ENCODE measurements around the gene SCMH1. TPM values are rescaled to one million over a fixed set of nuclear protein-coding genes. Genes with fewer than 3 reads are reported as not detected.

The SCMH1 gene
- total RNA-seq, 1 experiment from 2014 or later = 28.0 TPM

GRCh38 chr1:41013024-41013423, 229.1 kb downstream of the SCMH1 start:
- ATAC-seq = no peak
- no peaks in the 10 kb centered on the region for H3K9me2 ChIP-seq (ENCODE audit: insufficient read depth)
- H3K36me3 ChIP-seq (ENCODE audit: control insufficient read depth in 1 of 2, insufficient read depth in 2 of 2, low read length in 2 of 2) = peaks cover 47 to 69% of the 10 kb centered on the region in 2 experiments
- ChIA-PET POLR2A (interaction anchor here (1.2 kb wide), 1 partner anchor 33 kb away, joined by 3 read pairs; the partner anchor contains the start of gene CTPS1), CTCF (no interaction called here), RAD21 (ENCODE audit: low non-redundant PET in 1 of 2, low total read pairs in 2 of 2, uncharacterized antibody in 2 of 2, unreplicated experiment in 2 of 2) (no interaction called here)
- no peak overlapping the region for H2AFZ ChIP-seq (ENCODE audit: low read depth, low read length, poor library complexity, severe bottlenecking)
- peaks cover 32% of the 10 kb centered on the region; the same call in 1 of the 2 replicates for H3K79me2 ChIP-seq (ENCODE audit: insufficient read depth, low read length)
- peaks cover 1% of the 10 kb centered on the region; the same call in 1 of the 2 replicates for H4K20me1 ChIP-seq (ENCODE audit: insufficient read depth)
- TF ChIP-seq MAX (IDR thresholded peaks at IDR 0.05) = no peak
- H3K4me3 ChIP-seq (replicated peaks in 1 of 2; ENCODE audit: low read depth in 1 of 2, low read length in 2 of 2) = no peak overlapping the region
- no peaks in the 10 kb centered on the region for H3K4me1 ChIP-seq (ENCODE audit: control insufficient read depth in 1 of 2, insufficient read depth in 2 of 2, low read length in 2 of 2)
- H3K9ac ChIP-seq (ENCODE audit: low read length) = no peak overlapping the region
- H3K27ac ChIP-seq (ENCODE audit: low read depth, low read length) = no peak overlapping the region
- H3K9me3 ChIP-seq (ENCODE audit: control insufficient read depth in 1 of 2, insufficient read depth in 1 of 2, low read depth in 1 of 2, low read length in 2 of 2) = no peaks in the 10 kb centered on the region
- no peaks in the 10 kb centered on the region for H3K27me3 ChIP-seq (ENCODE audit: insufficient read depth, low read length)
- H3K4me2 ChIP-seq (ENCODE audit: low read length) = no peak overlapping the region
- intact Hi-C loops (cut with micrococcal nuclease) = no loop called here
- no peak for DNase-seq (ENCODE audit: low read depth, low spot score)
- BruUV-seq (replicated peaks) = no TSS peak

- peaks cover 5% of the 10 kb centered on the region; the same call in 1 of the 2 replicates for H4K20me1 ChIP-seq (ENCODE audit: insufficient read depth)
- peaks cover 63 to 81% of the 10 kb centered on the region in 2 experiments for H3K36me3 ChIP-seq (ENCODE audit: control insufficient read depth in 1 of 2, insufficient read depth in 2 of 2, low read length in 2 of 2)
- CTCF ChIA-PET = no interaction called here
- H3K27ac ChIP-seq (ENCODE audit: low read depth, low read length) = no peak overlapping the region
- H3K79me2 ChIP-seq (ENCODE audit: insufficient read depth, low read length) = peaks cover 57% of the 10 kb centered on the region; the same call in 1 of the 2 replicates
- POLR2A ChIA-PET = no interaction called here
- intact Hi-C loops (cut with micrococcal nuclease) = no loop called here
- H3K9me2 ChIP-seq (ENCODE audit: insufficient read depth) = no peaks in the 10 kb centered on the region
- no peak for DNase-seq (ENCODE audit: low read depth, low spot score)
- RAD21 ChIA-PET (ENCODE audit: low non-redundant PET in 1 of 2, low total read pairs in 2 of 2, uncharacterized antibody in 2 of 2, unreplicated experiment in 2 of 2) = no interaction called here
- H3K4me2 ChIP-seq (ENCODE audit: low read length) = no peak overlapping the region
- no TSS peak for BruUV-seq (replicated peaks)
- no peak overlapping the region for H3K9ac ChIP-seq (ENCODE audit: low read length)
- no peaks in the 10 kb centered on the region for H3K4me1 ChIP-seq (ENCODE audit: control insufficient read depth in 1 of 2, insufficient read depth in 2 of 2, low read length in 2 of 2)
- H3K9me3 ChIP-seq (ENCODE audit: control insufficient read depth in 1 of 2, insufficient read depth in 1 of 2, low read depth in 1 of 2, low read length in 2 of 2) = no peaks in the 10 kb centered on the region
- ATAC-seq = no peak
- no peaks in the 10 kb centered on the region for H3K27me3 ChIP-seq (ENCODE audit: insufficient read depth, low read length)
- H2AFZ ChIP-seq (ENCODE audit: low read depth, low read length, poor library complexity, severe bottlenecking) = no peak overlapping the region
- no peak overlapping the region for H3K4me3 ChIP-seq (replicated peaks in 1 of 2; ENCODE audit: low read depth in 1 of 2, low read length in 2 of 2)
- TF ChIP-seq CBX3 (IDR thresholded peaks at IDR 0.05; ENCODE audit: low read depth) (no peak), ZBTB33 (IDR thresholded peaks at IDR 0.05; ENCODE audit: extremely low read depth, insufficient replicate concordance, low read length) (no peak), ZFX (IDR thresholded peaks at IDR 0.05) (no peak), FOSL1 (IDR thresholded peaks at IDR 0.05; ENCODE audit: low read depth) (no peak), ZNF274 (IDR thresholded peaks at IDR 0.05; ENCODE audit: low read depth, low read length) (no peak), YY1 (IDR thresholded peaks at IDR 0.05; ENCODE audit: extremely low read depth, insufficient replicate concordance, low read depth, low read length) (no peak), SP1 (IDR thresholded peaks at IDR 0.05; ENCODE audit: low read depth) (no peak), ATF3 (IDR thresholded peaks at IDR 0.05) (no peak), SIN3A (IDR thresholded peaks at IDR 0.05; ENCODE audit: low read depth) (no peak), POLR2A (IDR thresholded peaks at IDR 0.05; ENCODE audit: borderline replicate concordance, extremely low read depth, insufficient read depth, insufficient read length) (no peak), EGR1 (IDR thresholded peaks at IDR 0.05; ENCODE audit: low read depth) (no peak), ELF1 (IDR thresholded peaks at IDR 0.05; ENCODE audit: borderline replicate concordance, low read depth) (no peak), JUND (IDR thresholded peaks at IDR 0.05) (no peak), SRF (IDR thresholded peaks at IDR 0.05; ENCODE audit: low read depth) (no peak), RAD21 (IDR thresholded peaks at IDR 0.05; ENCODE audit: low read depth) (no peak), EZH2phosphoT487 (IDR thresholded peaks at IDR 0.05; ENCODE audit: borderline replicate concordance) (no peak), MAX (IDR thresholded peaks at IDR 0.05) (no peak), CEBPB (IDR thresholded peaks at IDR 0.05; ENCODE audit: low read depth) (no peak), CTCF (IDR thresholded peaks at IDR 0.05 in 2 of 3, conservative IDR thresholded peaks at IDR 0.05 in 1 of 3; ENCODE audit: borderline replicate concordance in 1 of 3, insufficient read depth in 1 of 3, low read depth in 2 of 3, low read length in 2 of 3) (no peak)
Measured at GRCh38 chr1:41010345-41010744, 231.8 kb downstream of the SCMH1 start.
